ENCODE results near the gene ESYT2.

The ESYT2 gene

DNA sequence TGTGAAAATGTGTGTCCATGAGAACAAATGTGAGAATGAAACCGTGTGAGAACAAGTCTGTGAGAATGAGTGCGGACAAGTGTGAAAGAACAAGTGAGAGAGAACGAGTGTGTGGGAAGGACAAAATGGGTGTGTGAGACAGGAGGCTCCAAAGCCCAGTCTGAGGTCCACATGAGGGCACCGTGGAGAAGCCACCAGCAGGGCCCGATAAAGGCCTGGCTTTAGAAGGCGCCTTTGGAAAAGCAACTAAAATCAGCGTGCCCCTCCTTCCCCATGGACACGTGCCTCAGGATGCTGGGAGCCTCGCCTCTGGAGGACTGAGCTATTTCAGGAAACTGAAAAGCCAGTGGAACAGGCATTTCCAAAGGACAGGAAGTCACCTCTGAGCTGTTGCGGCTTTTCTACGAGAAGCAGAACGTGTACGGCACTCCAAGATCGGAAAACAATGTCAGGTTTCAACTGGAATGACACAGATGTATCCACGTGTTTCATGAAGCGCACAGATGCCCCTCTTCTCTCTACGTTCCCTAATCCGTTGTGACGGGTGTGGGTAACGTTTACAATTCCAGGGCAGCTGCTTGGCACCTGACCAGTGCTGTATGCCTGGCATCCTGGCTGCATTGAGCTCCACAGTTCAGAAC is 46.4 kb downstream of the ESYT2 start:
- DNase-seq (ENCODE audit: low read depth) = no peak
- no peak overlapping the region for H3K4me3 ChIP-seq (ENCODE audit: low read length)
- TF ChIP-seq, protein P1, sequence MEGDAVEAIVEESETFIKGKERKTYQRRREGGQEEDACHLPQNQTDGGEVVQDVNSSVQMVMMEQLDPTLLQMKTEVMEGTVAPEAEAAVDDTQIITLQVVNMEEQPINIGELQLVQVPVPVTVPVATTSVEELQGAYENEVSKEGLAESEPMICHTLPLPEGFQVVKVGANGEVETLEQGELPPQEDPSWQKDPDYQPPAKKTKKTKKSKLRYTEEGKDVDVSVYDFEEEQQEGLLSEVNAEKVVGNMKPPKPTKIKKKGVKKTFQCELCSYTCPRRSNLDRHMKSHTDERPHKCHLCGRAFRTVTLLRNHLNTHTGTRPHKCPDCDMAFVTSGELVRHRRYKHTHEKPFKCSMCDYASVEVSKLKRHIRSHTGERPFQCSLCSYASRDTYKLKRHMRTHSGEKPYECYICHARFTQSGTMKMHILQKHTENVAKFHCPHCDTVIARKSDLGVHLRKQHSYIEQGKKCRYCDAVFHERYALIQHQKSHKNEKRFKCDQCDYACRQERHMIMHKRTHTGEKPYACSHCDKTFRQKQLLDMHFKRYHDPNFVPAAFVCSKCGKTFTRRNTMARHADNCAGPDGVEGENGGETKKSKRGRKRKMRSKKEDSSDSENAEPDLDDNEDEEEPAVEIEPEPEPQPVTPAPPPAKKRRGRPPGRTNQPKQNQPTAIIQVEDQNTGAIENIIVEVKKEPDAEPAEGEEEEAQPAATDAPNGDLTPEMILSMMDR (conservative IDR thresholded peaks at IDR 0.05; ENCODE audit: low read depth, low read length) = peak; percentile 39

DNA sequence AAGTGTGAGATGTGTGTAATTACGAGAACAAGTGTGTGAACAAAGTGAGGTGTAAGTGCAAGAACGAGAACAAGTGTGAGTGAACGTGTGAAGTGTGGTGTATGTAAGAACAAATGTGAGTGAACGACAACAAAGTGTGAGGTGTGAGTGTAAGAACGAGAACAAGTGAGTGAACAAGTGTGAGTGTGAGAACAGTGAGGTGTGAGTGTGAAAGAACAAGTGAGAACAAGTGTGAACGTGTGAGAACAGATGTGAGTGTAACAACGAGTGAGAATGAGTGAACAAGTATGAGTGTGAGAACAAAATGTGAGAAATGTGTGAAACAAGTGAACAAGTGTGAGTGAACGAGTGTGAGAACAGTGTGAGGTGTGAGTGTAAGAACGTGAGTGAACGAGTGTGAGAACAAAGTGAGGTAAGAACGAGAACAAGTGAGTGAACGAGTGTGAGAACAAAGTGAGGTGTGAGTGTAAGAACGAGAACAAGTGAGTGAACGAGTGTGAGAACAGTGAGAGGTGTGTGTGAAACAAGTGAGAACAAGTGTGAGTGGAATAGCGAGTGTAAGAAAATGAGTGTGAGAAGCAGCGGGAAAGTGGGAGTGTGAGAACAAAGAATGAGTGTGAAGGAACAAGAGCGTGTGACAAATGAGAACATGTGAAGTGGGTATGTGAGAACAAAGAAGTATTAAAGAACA is 47.2 kb downstream of the ESYT2 start:
- TF ChIP-seq, protein P1 (conservative IDR thresholded peaks at IDR 0.05; ENCODE audit: low read depth, low read length) = no peak
- no peak for DNase-seq (ENCODE audit: low read depth)
- H3K4me3 ChIP-seq (ENCODE audit: low read length) = no peak overlapping the region

DNA sequence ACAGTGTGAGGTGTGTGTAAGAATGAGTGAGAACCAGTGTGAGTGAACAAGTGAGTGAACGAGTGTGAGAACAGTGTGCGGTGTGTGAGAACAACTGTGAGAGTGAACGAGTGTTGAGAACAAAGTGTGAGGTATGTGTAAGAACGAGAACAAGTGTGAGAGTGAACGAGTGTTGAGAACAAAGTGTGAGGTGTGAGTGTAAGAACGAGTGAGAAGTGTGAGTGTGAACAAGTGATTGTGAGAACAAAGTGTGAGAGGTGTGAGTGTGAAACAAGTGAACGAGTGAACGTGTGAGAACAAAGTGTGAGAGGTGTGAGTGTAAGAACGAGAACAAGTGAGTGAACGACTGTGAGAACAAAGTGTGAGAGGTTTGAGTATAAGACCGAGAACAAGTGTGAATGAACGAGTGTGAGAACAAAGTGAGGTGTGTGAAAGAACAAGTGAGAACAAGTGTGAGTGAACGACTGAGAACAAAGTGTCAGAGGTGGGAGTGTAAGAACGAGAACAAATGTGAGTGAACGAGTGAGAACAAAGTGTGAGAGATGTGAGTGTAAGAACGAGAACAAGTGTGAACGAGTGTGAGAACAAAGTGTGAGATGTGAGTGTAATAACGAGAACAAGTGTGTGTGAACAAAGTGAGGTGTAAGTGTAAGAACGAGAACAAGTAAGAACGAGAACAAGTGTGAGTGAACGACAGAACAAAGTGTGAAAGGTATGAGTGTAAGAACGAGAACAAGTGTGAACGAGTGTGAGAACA is 47.9 kb downstream of the ESYT2 start:
- DNase-seq (ENCODE audit: low read depth) = no peak
- no peak overlapping the region for H3K4me3 ChIP-seq (ENCODE audit: low read length)
- TF ChIP-seq, protein P1 (conservative IDR thresholded peaks at IDR 0.05; ENCODE audit: low read depth, low read length) = no peak

DNA sequence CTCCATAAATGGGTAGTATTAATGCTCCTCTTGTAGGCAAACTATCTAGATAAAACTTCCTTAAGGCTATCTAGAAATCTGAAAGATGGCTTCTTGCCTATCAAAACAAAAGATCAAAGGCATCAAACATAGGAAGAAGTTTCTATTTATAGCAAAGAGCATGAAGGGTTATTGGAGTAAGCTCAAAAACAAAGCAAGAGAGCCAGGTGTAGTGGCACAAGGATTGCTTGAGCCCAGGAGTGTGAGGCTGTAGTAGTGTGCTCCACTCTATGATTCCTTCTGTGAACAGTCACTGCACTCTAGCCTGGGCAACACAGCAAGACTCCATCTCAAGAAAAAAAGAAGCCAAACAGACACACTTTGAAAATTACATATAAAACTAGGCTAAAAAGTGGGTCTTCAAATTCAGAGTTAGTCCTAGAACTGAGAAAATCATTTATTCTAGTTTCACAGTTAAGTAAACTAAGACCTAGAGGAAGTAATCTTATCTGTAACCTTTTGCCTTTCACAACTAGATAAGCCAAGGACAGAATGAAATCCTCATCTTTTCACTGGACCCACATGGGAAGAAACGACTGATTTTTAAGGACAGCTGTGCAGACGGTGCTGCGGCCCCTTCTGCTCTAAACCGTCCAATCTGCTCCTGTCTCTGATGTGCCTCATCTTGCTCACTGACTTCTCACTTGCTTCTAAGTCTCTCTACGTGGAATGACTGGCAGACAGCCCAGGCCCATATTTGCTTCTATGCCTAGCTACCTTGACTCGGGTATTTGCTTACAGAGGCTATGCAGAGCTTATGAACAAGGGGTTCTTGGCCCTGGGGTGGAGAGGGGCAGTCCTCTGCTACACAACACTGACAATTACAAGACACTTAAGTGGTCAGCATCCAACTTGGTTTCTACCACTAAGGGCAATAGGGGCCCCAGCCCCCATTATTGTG is 50.0 kb downstream of the ESYT2 start:
- TF ChIP-seq, protein P1 (conservative IDR thresholded peaks at IDR 0.05; ENCODE audit: low read depth, low read length) = no peak
- H3K4me3 ChIP-seq (ENCODE audit: low read length) = no peak overlapping the region
- no peak for DNase-seq (ENCODE audit: low read depth)

DNA sequence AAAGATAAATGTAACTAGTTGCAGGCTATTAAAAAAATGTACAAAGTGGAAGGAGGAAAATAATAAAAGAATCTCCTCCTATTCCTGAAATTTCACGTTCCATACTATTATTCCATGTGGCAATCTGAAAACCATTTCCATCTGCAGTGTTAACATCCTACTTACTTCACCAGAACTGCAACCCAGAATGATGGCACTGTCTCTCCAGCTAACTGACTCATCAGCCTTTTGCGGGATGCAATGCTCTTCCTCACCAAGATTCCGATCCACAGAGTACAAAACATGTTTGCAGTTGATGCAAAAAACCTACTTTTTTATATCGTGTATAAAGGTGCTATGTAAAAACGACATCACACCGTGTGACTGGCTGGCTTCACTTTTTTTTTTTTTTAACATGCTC is 50.8 kb downstream of the ESYT2 start:
- H3K4me3 ChIP-seq (ENCODE audit: low read length) = no peak overlapping the region
- TF ChIP-seq, protein P1 (conservative IDR thresholded peaks at IDR 0.05; ENCODE audit: low read depth, low read length) = no peak
- DNase-seq (ENCODE audit: low read depth) = no peak

DNA sequence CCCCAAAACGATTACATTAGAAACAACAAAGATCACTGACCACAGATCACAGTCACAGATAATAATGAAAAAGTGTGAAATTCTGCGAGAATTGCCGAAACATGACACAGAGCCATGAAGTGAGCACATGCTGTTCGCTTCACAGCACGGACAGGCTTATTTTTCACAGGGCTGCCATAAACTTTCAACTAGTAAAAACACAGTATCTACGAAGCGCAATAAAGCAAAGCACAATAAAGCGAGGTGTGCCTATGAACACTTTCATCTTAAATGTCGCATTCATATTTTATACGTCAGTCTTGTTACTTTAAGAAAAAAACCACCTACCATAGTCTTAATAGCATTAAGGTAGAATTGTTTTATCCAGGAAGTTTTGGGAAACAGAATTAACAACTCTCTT is 51.5 kb downstream of the ESYT2 start:
- no peak overlapping the region for H3K4me3 ChIP-seq (ENCODE audit: low read length)
- DNase-seq (ENCODE audit: low read depth) = no peak
- TF ChIP-seq, protein P1 (conservative IDR thresholded peaks at IDR 0.05; ENCODE audit: low read depth, low read length) = no peak
